Vagina (tissue), 2 donors: ENCODE data around the gene DNAH1.

ENCODE experiments used
- POLR2A ChIP-seq, 2 donors: fragments of 450-650 bp; IDR thresholded peaks; one replicate each; pipeline ENCODE4 v1.6.1; 2017; ENCODE audit warnings: antibody characterized with exemption in 2 of 2, mild to moderate bottlenecking in 2 of 2, moderate library complexity in 2 of 2
- POLR2AphosphoS5 ChIP-seq, 2 donors: sonication (generic); formaldehyde crosslinking; IDR thresholded peaks; one replicate each; pipeline ENCODE4 v1.9.0; 2017; ENCODE audit warnings: antibody characterized with exemption in 2 of 2, mild to moderate bottlenecking in 2 of 2, low read depth in 1 of 2; ENCODE audit not compliant: insufficient read depth in 1 of 2
- TF ChIP-seq, protein P1 (sequence below), 3 experiments: fragments of 450-650 bp in 2 of 3; fragments of 200-600 bp in 1 of 3; sonication (generic) in 1 of 3; IDR thresholded peaks; one replicate each; pipeline ENCODE4 v1.5.1; 2017 to 2019; ENCODE audit warnings: antibody characterized with exemption in 3 of 3, mild to moderate bottlenecking in 2 of 3, moderate library complexity in 2 of 3

- TF ChIP-seq, protein P1, sequence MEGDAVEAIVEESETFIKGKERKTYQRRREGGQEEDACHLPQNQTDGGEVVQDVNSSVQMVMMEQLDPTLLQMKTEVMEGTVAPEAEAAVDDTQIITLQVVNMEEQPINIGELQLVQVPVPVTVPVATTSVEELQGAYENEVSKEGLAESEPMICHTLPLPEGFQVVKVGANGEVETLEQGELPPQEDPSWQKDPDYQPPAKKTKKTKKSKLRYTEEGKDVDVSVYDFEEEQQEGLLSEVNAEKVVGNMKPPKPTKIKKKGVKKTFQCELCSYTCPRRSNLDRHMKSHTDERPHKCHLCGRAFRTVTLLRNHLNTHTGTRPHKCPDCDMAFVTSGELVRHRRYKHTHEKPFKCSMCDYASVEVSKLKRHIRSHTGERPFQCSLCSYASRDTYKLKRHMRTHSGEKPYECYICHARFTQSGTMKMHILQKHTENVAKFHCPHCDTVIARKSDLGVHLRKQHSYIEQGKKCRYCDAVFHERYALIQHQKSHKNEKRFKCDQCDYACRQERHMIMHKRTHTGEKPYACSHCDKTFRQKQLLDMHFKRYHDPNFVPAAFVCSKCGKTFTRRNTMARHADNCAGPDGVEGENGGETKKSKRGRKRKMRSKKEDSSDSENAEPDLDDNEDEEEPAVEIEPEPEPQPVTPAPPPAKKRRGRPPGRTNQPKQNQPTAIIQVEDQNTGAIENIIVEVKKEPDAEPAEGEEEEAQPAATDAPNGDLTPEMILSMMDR (IDR thresholded peaks at IDR 0.05), result no peak
- TF ChIP-seq POLR2A (IDR thresholded peaks at IDR 0.05) (no peak), POLR2AphosphoS5 (IDR thresholded peaks at IDR 0.05; ENCODE audit: insufficient read depth in 1 of 2, low read depth in 1 of 2) (no peak)
Measured at GRCh38 chr3:52294320-52295150, 21.6 kb upstream of the DNAH1 start.
